ENCODE measurements around the gene HACD2.

- TF ChIP-seq POLR2A (IDR thresholded peaks at IDR 0.05) (no peak), EP300 (IDR thresholded peaks at IDR 0.05) (no peak)
Observed at GRCh38 chr3:123526474-123526873, 58.4 kb downstream of the HACD2 start.

Data from tibial nerve (tissue), 3 donors.